ENCODE data around the gene GALNT12. TPM values are rescaled to one million over a fixed set of nuclear protein-coding genes. Genes with fewer than 3 reads are reported as not detected.

Gene GALNT12
- total and polyA plus RNA-seq, 2 experiments from 2014 or later, result 13.9 to 16.4 TPM

- no peak overlapping the region for H3K4me2 ChIP-seq
- no peak overlapping the region for H3K4me3 ChIP-seq
- no peaks in the 10 kb centered on the region for H3K36me3 ChIP-seq (replicated peaks; ENCODE audit: insufficient read depth, low read depth)
- no peaks in the 10 kb centered on the region for H3K79me2 ChIP-seq
- no peaks in the 10 kb centered on the region for H3K9me3 ChIP-seq (ENCODE audit: low read depth)
- 55% methylated on average over 6 of the region's 6 CpGs for WGBS (ENCODE audit: low lambda C conversion rate, missing lambda C conversion rate)
- TF ChIP-seq CTCF (IDR thresholded peaks at IDR 0.05; ENCODE audit: poor library complexity) (no peak), EZH2phosphoT487 (IDR thresholded peaks at IDR 0.05; ENCODE audit: low read depth, severe bottlenecking, unreplicated experiment) (no peak), EZH2 (IDR thresholded peaks at IDR 0.05; ENCODE audit: borderline replicate concordance) (no peak)
- H3K4me1 ChIP-seq (ENCODE audit: insufficient read depth), result peaks cover 5% of the 10 kb centered on the region
- no peaks in the 10 kb centered on the region for H3K27me3 ChIP-seq
- no peak overlapping the region for H3K27ac ChIP-seq
- H2AFZ ChIP-seq, result no peak overlapping the region
- no peaks in the 10 kb centered on the region for H3K9me2 ChIP-seq (replicated peaks; ENCODE audit: insufficient read depth)
- no peaks in the 10 kb centered on the region for H4K20me1 ChIP-seq (ENCODE audit: insufficient read depth, poor library complexity, severe bottlenecking)
- no peak for DNase-seq (ENCODE audit: low spot score)
Observed at GRCh38 chr9:98886691-98887229, 79.3 kb downstream of the GALNT12 start.

GRCh38 chr9:98887918-98888510 is 80.5 kb downstream of the GALNT12 start:
- no peaks in the 10 kb centered on the region for H3K9me2 ChIP-seq (replicated peaks; ENCODE audit: insufficient read depth)
- no peaks in the 10 kb centered on the region for H3K36me3 ChIP-seq (replicated peaks; ENCODE audit: insufficient read depth, low read depth)
- H3K79me2 ChIP-seq, result no peaks in the 10 kb centered on the region
- H3K27ac ChIP-seq, result no peak overlapping the region
- no peak overlapping the region for H2AFZ ChIP-seq
- no peaks in the 10 kb centered on the region for H3K9me3 ChIP-seq (ENCODE audit: low read depth)
- 39% methylated on average over 6 of the region's 6 CpGs for WGBS (ENCODE audit: low lambda C conversion rate, missing lambda C conversion rate)
- H3K4me3 ChIP-seq, result no peak overlapping the region
- DNase-seq (ENCODE audit: low spot score), result peak; percentile 46
- H3K4me2 ChIP-seq, result no peak overlapping the region
- no peak for TF ChIP-seq CTCF (IDR thresholded peaks at IDR 0.05; ENCODE audit: poor library complexity)
- TF ChIP-seq EZH2 (IDR thresholded peaks at IDR 0.05; ENCODE audit: borderline replicate concordance), result no peak
- TF ChIP-seq EZH2phosphoT487 (IDR thresholded peaks at IDR 0.05; ENCODE audit: low read depth, severe bottlenecking, unreplicated experiment), result no peak
- H4K20me1 ChIP-seq (ENCODE audit: insufficient read depth, poor library complexity, severe bottlenecking), result no peaks in the 10 kb centered on the region
- peaks cover 5% of the 10 kb centered on the region for H3K4me1 ChIP-seq (ENCODE audit: insufficient read depth)
- no peaks in the 10 kb centered on the region for H3K27me3 ChIP-seq

GRCh38 chr9:98888801-98889421 is 81.4 kb downstream of the GALNT12 start:
- Histone ChIP-seq H3K36me3 (replicated peaks; ENCODE audit: insufficient read depth, low read depth) (no peaks in the 10 kb centered on the region), H3K27me3 (no peaks in the 10 kb centered on the region), H3K79me2 (no peaks in the 10 kb centered on the region), H3K4me1 (ENCODE audit: insufficient read depth) (peaks cover 5% of the 10 kb centered on the region), H3K9me3 (ENCODE audit: low read depth) (no peaks in the 10 kb centered on the region), H3K4me3 (no peak overlapping the region), H4K20me1 (ENCODE audit: insufficient read depth, poor library complexity, severe bottlenecking) (no peaks in the 10 kb centered on the region), H3K27ac (no peak overlapping the region), H2AFZ (no peak overlapping the region), H3K4me2 (no peak overlapping the region), H3K9me2 (replicated peaks; ENCODE audit: insufficient read depth) (no peaks in the 10 kb centered on the region)
- DNase-seq (ENCODE audit: low spot score), result no peak
- WGBS (ENCODE audit: low lambda C conversion rate, missing lambda C conversion rate), result 91% methylated on average over 4 of the region's 4 CpGs
- TF ChIP-seq EZH2 (IDR thresholded peaks at IDR 0.05; ENCODE audit: borderline replicate concordance), result no peak
- TF ChIP-seq CTCF (IDR thresholded peaks at IDR 0.05; ENCODE audit: poor library complexity), result no peak
- no peak for TF ChIP-seq EZH2phosphoT487 (IDR thresholded peaks at IDR 0.05; ENCODE audit: low read depth, severe bottlenecking, unreplicated experiment)

All from hepatocyte (in vitro differentiated cells).